Keratinocyte (primary cell): ENCODE measurements around the gene PLAGL1. TPM values are rescaled to one million over a fixed set of nuclear protein-coding genes. Genes with fewer than 3 reads are reported as not detected.

Source experiments
- DNase-seq: peaks from one replicate; pipeline ENCODE4 v3.0.0-alpha.2; 2011; ENCODE audit warnings: low read depth, missing footprints, low spot score
- FAIRE-seq: peaks from 2 replicates; lab custom pipeline; 2011; peaks lifted over from hg19 to GRCh38; lab: Jason Lieb, UNC
- H2AFZ ChIP-seq: 2 replicates; pipeline ENCODE4 v1.6.0; 2012; ENCODE audit warnings: low read length, control low read depth, inconsistent platforms; ENCODE audit not compliant: control insufficient read depth
- H3K27ac ChIP-seq: 2 replicates; pipeline ENCODE4 v1.5.1; 2011; ENCODE audit warnings: low read length; ENCODE audit not compliant: control insufficient read depth, insufficient read depth
- H3K27me3 ChIP-seq: 3 replicates; pipeline ENCODE4 v1.6.0; 2011; ENCODE audit warnings: low read length; ENCODE audit not compliant: control insufficient read depth, insufficient read depth; ENCODE audit errors: extremely low read depth
- H3K36me3 ChIP-seq, 2 experiments: 2 replicates in 1 of 2; 3 replicates in 1 of 2; pipeline ENCODE4 v1.5.1; 2011; ENCODE audit warnings: low read length in 2 of 2, mild to moderate bottlenecking in 1 of 2; ENCODE audit not compliant: control insufficient read depth in 2 of 2, insufficient read depth in 2 of 2; ENCODE audit errors: extremely low read depth in 1 of 2
- H3K4me1 ChIP-seq: 3 replicates; pipeline ENCODE4 v1.5.1; 2011; ENCODE audit warnings: low read length; ENCODE audit not compliant: control insufficient read depth, insufficient read depth; ENCODE audit errors: extremely low read depth
- H3K4me2 ChIP-seq: 3 replicates; pipeline ENCODE4 v1.6.0; 2011; ENCODE audit warnings: low read depth, low read length; ENCODE audit not compliant: control insufficient read depth, insufficient read depth; ENCODE audit errors: extremely low read depth
- H3K4me3 ChIP-seq, 3 experiments: fragments of 200-600 bp in 1 of 3; sonication (generic) in 1 of 3; 2 replicates in 2 of 3; 3 replicates in 1 of 3; pipeline ENCODE4 v1.5.1; 2011 to 2016; ENCODE audit warnings: low read length in 3 of 3, mild to moderate bottlenecking in 3 of 3, control low read depth in 2 of 3, inconsistent platforms in 1 of 3, low read depth in 1 of 3, mixed read lengths in 1 of 3, mixed run types in 1 of 3, moderate library complexity in 1 of 3; ENCODE audit not compliant: control insufficient read depth in 2 of 3, insufficient read depth in 2 of 3; ENCODE audit errors: extremely low read depth in 1 of 3
- H3K79me2 ChIP-seq: 2 replicates; pipeline ENCODE4 v1.6.0; 2012; ENCODE audit warnings: low read length; ENCODE audit not compliant: control insufficient read depth, insufficient read depth
- H3K9ac ChIP-seq: 3 replicates; pipeline ENCODE4 v1.6.0; 2011; ENCODE audit warnings: low read length; ENCODE audit not compliant: control insufficient read depth, insufficient read depth; ENCODE audit errors: extremely low read depth
- H3K9me1 ChIP-seq: 3 replicates; pipeline ENCODE4 v1.6.0; 2011; ENCODE audit warnings: low read length; ENCODE audit not compliant: control insufficient read depth, insufficient read depth; ENCODE audit errors: extremely low read depth
- H3K9me3 ChIP-seq: 2 replicates; pipeline ENCODE4 v1.5.1; 2012; ENCODE audit warnings: low read depth, low read length; ENCODE audit not compliant: control insufficient read depth
- H4K20me1 ChIP-seq: 3 replicates; pipeline ENCODE4 v1.6.0; 2011; ENCODE audit warnings: low read length; ENCODE audit not compliant: control insufficient read depth, insufficient read depth; ENCODE audit errors: extremely low read depth
- CTCF ChIP-seq, 3 experiments: IDR thresholded peaks in 1 of 3; conservative IDR thresholded peaks in 1 of 3; optimal IDR thresholded peaks in 1 of 3; 2 replicates in 2 of 3; 3 replicates in 1 of 3; pipeline versions ENCODE3 to v1.5.1; 2011; ENCODE audit warnings: low read length in 3 of 3, mild to moderate bottlenecking in 3 of 3, moderate library complexity in 2 of 3, control low read depth in 1 of 3, inconsistent platforms in 1 of 3; ENCODE audit not compliant: insufficient read depth in 2 of 3; ENCODE audit errors: extremely low read depth in 1 of 3
- EZH2 ChIP-seq: IDR thresholded peaks from one replicate; pipeline ENCODE4 v1.6.1; 2012; ENCODE audit warnings: inconsistent platforms, mild to moderate bottlenecking, low read length, moderate library complexity
- dilution Hi-C: fragments of 300-500 bp; cut with MboI; formaldehyde crosslinking; loops from one replicate; pipeline ENCODE4 v1.7.0; 2020; ENCODE audit warnings: low sequenced_read_pairs; ENCODE audit not compliant: extremely low pct_ligation_motif_present
- polyA plus RNA-seq, 5 experiments: library from polyadenylated mRNA; depleted of rRNA in 3 of 5; stranded (reverse) in 3 of 5; stranded (forward) in 1 of 5; unstranded in 1 of 5; fragments of >200 nt; gene quantifications; 1 replicate in 1 of 5; 2 replicates in 3 of 5; 3 replicates in 1 of 5; pipeline versions ENCODE4 v1.2.1 to v1.2.3, GENCODE V29; 2011 to 2012; ENCODE audit warnings: missing spikeins in 2 of 5, low read depth in 1 of 5, low replicate concordance in 1 of 5

The PLAGL1 gene
- polyA plus RNA-seq, 1 donor (not counting 4 experiments of a cell fraction or from before 2014, with no cell fraction given): 8.9 TPM

- FAIRE-seq (no peak), DNase-seq (no peak)
- Histone ChIP-seq H3K9ac (no peak overlapping the region), H3K79me2 (no peaks in the 10 kb centered on the region), H2AFZ (no peak overlapping the region), H4K20me1 (no peaks in the 10 kb centered on the region), H3K9me1 (no peaks in the 10 kb centered on the region), H3K4me2 (no peak overlapping the region), H3K4me1 (no peaks in the 10 kb centered on the region), H3K4me3 (no peak overlapping the region), H3K9me3 (no peaks in the 10 kb centered on the region), H3K27me3 (no peaks in the 10 kb centered on the region), H3K27ac (no peak overlapping the region), H3K36me3 (no peaks in the 10 kb centered on the region)
- no peak for TF ChIP-seq EZH2
- no peak for TF ChIP-seq CTCF (optimal IDR thresholded peaks at IDR 0.05 in 1 of 3, IDR thresholded peaks at IDR 0.05 in 1 of 3, conservative IDR thresholded peaks at IDR 0.05 in 1 of 3; ENCODE audit: extremely low read depth in 1 of 3, insufficient read depth in 2 of 3, low read length in 3 of 3)
- dilution Hi-C loops: no loop called here
Observed at GRCh38 chr6:143982968-143983367, 25.1 kb downstream of the PLAGL1 start.

- FAIRE-seq (no peak), DNase-seq (no peak)
- TF ChIP-seq CTCF (optimal IDR thresholded peaks at IDR 0.05 in 1 of 3, IDR thresholded peaks at IDR 0.05 in 1 of 3, conservative IDR thresholded peaks at IDR 0.05 in 1 of 3; ENCODE audit: extremely low read depth in 1 of 3, insufficient read depth in 2 of 3, low read length in 3 of 3): no peak
- no peak for TF ChIP-seq EZH2
- Histone ChIP-seq H3K4me2 (no peak overlapping the region), H3K9ac (no peak overlapping the region), H3K79me2 (no peaks in the 10 kb centered on the region), H3K27ac (no peak overlapping the region), H3K4me1 (no peaks in the 10 kb centered on the region), H3K36me3 (no peaks in the 10 kb centered on the region), H3K9me3 (no peaks in the 10 kb centered on the region), H2AFZ (no peak overlapping the region), H3K4me3 (no peak overlapping the region), H3K9me1 (no peaks in the 10 kb centered on the region), H3K27me3 (no peaks in the 10 kb centered on the region), H4K20me1 (no peaks in the 10 kb centered on the region)
- dilution Hi-C loops: no loop called here
Observed at GRCh38 chr6:143980921-143981320, 27.1 kb downstream of the PLAGL1 start.
